Liver (tissue), 9 donors: Measurements from ENCODE around the gene PARD3. TPM values are rescaled to one million over a fixed set of nuclear protein-coding genes. Genes with fewer than 3 reads are reported as not detected.

Experiments used
- DNase-seq: peaks from one replicate; pipeline ENCODE4 v3.0.0-alpha.2; 2017; ENCODE audit warnings: low spot score
- H3K27ac ChIP-seq, 2 donors: one replicate each; pipeline ENCODE4 v1.7.0; 2013; ENCODE audit warnings: inconsistent platforms in 2 of 2, low read length in 2 of 2, control low read depth in 1 of 2, low read depth in 1 of 2, mild to moderate bottlenecking in 1 of 2
- H3K27me3 ChIP-seq, 4 donors: one replicate each; pipeline versions ENCODE4 v1.6.1 to v1.7.0; 2013; ENCODE audit warnings: low read length in 3 of 4, inconsistent platforms in 1 of 4, mild to moderate bottlenecking in 1 of 4, moderate library complexity in 1 of 4; ENCODE audit not compliant: control insufficient read depth in 4 of 4, insufficient read depth in 4 of 4
- H3K36me3 ChIP-seq, 4 donors: one replicate each; pipeline versions ENCODE4 v1.6.1 to v1.7.0; 2013; ENCODE audit warnings: low read length in 3 of 4, mild to moderate bottlenecking in 3 of 4, low read depth in 1 of 4, moderate library complexity in 1 of 4; ENCODE audit not compliant: control insufficient read depth in 4 of 4, insufficient read depth in 3 of 4
- H3K4me1 ChIP-seq, 4 donors: one replicate each; pipeline versions ENCODE4 v1.6.1 to v1.7.0; 2013; ENCODE audit warnings: low read length in 3 of 4, mild to moderate bottlenecking in 3 of 4, moderate library complexity in 1 of 4; ENCODE audit not compliant: control insufficient read depth in 4 of 4, insufficient read depth in 4 of 4
- H3K4me3 ChIP-seq, 3 donors: one replicate each; pipeline versions ENCODE4 v1.6.1 to v1.7.0; 2013; ENCODE audit warnings: low read length in 3 of 3, control low read depth in 1 of 3, low read depth in 1 of 3, mild to moderate bottlenecking in 1 of 3
- H3K9ac ChIP-seq, 2 donors: one replicate each; pipeline ENCODE4 v1.7.0; 2013; ENCODE audit warnings: low read length in 2 of 2, mild to moderate bottlenecking in 2 of 2, moderate library complexity in 2 of 2, control low read depth in 1 of 2, low read depth in 1 of 2
- H3K9me3 ChIP-seq, 4 donors: one replicate each; pipeline versions ENCODE4 v1.6.1 to v1.7.0; 2013; ENCODE audit warnings: low read length in 3 of 4; ENCODE audit not compliant: control insufficient read depth in 4 of 4
- EGR1 ChIP-seq, 2 donors: IDR thresholded peaks; 2 replicates each; pipeline ENCODE4 v1.6.1; 2016 to 2018; ENCODE audit warnings: antibody characterized with exemption in 2 of 2, low read depth in 2 of 2
- JUND ChIP-seq, 2 donors: IDR thresholded peaks; 2 replicates each; pipeline ENCODE4 v1.6.1; 2016; ENCODE audit warnings: antibody characterized with exemption in 2 of 2
- NR2F2 ChIP-seq: IDR thresholded peaks from 2 replicates; pipeline ENCODE4 v1.6.1; 2016; ENCODE audit warnings: antibody characterized with exemption
- RAD21 ChIP-seq, 2 donors: IDR thresholded peaks; 2 replicates each; pipeline ENCODE4 v1.6.1; 2016; ENCODE audit warnings: antibody characterized with exemption in 2 of 2, mild to moderate bottlenecking in 2 of 2
- RXRA ChIP-seq, 2 donors: IDR thresholded peaks; 2 replicates each; pipeline ENCODE4 v1.6.1; 2017 to 2018; ENCODE audit warnings: antibody characterized with exemption in 2 of 2, mild to moderate bottlenecking in 1 of 2
- WGBS: extraction: QIAGEN DNeasy Blood & Tissue Kit; methylation state at CpG from one replicate; pipeline ENCODE4 v1.1.7; 2013; 5-methylcytosine and 5-hydroxymethylcytosine counted together
- polyA plus RNA-seq, 2 donors: library from polyadenylated mRNA; stranded (reverse) in 1 of 2; unstranded in 1 of 2; fragments of 200-250 nt in 1 of 2; fragments of >200 nt in 1 of 2; fragmentation: Nextera tagmentation in 1 of 2; extraction: Ambion mirVana in 1 of 2; gene quantifications; one replicate each; pipeline versions ENCODE4 v1.2.1 to v1.2.3, GENCODE V29; 2013 to 2015
- total RNA-seq, 2 donors: library from RNA; depleted of rRNA; stranded (reverse); fragments of >200 nt; gene quantifications; one replicate each; pipeline ENCODE4 v1.2.3, GENCODE V29; 2014
- TF ChIP-seq, protein P1 (sequence below): IDR thresholded peaks from 2 replicates; pipeline ENCODE4 v1.6.1; 2016; ENCODE audit warnings: antibody characterized with exemption, mild to moderate bottlenecking
- TF ChIP-seq, protein P2 (sequence below): IDR thresholded peaks from 2 replicates; pipeline ENCODE4 v1.6.1; 2016; ENCODE audit warnings: antibody characterized with exemption
- donor health status: healthy.
- donor health status: healthy.
- donor health status: healthy.
- donor health status: healthy.
- donor health status: healthy.

Gene PARD3
- total and polyA plus RNA-seq, 4 donors = 12.3 to 43.8 (median 13.5) TPM

DNA sequence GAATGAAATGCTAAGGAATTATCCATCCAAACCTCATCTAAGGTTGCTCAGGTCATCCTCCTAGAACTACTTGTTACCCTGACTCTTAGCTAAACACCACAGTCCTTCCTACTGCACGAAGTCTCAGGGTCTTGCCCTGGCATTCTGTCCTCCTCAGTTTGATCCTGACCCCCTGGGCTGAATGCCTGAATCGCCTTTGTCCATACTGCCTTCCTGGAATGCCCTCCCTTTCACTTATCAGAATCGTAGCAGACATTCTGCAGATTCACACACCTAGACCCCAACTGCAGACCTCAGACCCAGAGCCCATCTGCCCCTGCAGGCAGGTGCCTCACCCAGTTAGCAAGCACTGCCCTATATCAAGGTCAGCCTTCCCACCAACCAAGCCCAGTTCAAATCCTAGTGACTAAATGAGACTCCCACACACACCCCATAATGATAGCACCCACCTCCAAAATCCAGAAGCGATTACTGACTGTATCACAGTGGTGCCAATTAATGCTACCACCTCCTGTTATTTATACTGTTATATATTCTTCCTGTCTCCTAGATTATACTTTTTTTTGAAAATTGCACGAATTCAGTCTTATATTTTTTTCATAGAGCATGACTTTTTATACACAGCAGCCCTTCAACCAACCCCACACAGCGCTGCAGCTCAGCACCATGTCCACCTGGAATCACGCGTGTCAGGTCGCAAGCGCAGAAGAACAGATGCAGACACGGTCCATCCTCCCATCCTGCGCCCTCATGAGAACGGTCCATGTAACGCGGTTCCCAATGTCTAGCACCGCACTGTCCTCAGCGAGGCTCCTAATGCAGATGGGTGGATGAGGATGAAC lies 3.7 kb downstream of the PARD3 start (continued):
- TF ChIP-seq, protein P1, sequence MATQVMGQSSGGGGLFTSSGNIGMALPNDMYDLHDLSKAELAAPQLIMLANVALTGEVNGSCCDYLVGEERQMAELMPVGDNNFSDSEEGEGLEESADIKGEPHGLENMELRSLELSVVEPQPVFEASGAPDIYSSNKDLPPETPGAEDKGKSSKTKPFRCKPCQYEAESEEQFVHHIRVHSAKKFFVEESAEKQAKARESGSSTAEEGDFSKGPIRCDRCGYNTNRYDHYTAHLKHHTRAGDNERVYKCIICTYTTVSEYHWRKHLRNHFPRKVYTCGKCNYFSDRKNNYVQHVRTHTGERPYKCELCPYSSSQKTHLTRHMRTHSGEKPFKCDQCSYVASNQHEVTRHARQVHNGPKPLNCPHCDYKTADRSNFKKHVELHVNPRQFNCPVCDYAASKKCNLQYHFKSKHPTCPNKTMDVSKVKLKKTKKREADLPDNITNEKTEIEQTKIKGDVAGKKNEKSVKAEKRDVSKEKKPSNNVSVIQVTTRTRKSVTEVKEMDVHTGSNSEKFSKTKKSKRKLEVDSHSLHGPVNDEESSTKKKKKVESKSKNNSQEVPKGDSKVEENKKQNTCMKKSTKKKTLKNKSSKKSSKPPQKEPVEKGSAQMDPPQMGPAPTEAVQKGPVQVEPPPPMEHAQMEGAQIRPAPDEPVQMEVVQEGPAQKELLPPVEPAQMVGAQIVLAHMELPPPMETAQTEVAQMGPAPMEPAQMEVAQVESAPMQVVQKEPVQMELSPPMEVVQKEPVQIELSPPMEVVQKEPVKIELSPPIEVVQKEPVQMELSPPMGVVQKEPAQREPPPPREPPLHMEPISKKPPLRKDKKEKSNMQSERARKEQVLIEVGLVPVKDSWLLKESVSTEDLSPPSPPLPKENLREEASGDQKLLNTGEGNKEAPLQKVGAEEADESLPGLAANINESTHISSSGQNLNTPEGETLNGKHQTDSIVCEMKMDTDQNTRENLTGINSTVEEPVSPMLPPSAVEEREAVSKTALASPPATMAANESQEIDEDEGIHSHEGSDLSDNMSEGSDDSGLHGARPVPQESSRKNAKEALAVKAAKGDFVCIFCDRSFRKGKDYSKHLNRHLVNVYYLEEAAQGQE = no peak

DNA sequence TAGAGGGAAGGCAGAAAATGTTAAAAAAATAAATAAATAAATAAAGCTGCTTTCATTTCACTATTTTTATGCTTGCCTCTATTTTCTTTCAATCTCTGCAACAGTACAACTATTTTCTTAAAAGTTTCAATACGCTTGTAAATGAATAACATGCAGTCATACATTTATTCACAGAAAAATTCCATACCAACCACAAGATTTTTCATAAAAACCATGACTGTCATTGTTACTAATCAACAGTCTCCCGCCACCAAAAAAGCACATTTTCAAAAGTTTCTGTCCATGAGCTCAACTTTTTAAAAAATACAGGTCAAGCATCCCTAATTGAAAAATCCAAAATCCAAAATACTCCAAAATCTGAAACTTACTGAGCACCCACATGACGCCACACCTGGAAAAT lies 5.3 kb downstream of the PARD3 start:
- TF ChIP-seq, protein P2, sequence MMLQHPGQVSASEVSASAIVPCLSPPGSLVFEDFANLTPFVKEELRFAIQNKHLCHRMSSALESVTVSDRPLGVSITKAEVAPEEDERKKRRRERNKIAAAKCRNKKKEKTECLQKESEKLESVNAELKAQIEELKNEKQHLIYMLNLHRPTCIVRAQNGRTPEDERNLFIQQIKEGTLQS = no peak
- TF ChIP-seq JUND (IDR thresholded peaks at IDR 0.05) (no peak), NR2F2 (no peak), RXRA (IDR thresholded peaks at IDR 0.05) (no peak)
- TF ChIP-seq, protein P1 = no peak
- H3K4me1 ChIP-seq = peaks cover 6 to 22% (median 15%) of the 10 kb centered on the region in 4 donors
- no peak overlapping the region for H3K4me3 ChIP-seq
- H3K27me3 ChIP-seq = no peaks in the 10 kb centered on the region
- H3K36me3 ChIP-seq = no peaks in the 10 kb centered on the region
- WGBS = 92% methylated on average over 3 of the region's 3 CpGs
- no peak overlapping the region for H3K9ac ChIP-seq
- no peak for DNase-seq
- no peak overlapping the region for H3K27ac ChIP-seq
- H3K9me3 ChIP-seq = no peaks in the 10 kb centered on the region

DNA sequence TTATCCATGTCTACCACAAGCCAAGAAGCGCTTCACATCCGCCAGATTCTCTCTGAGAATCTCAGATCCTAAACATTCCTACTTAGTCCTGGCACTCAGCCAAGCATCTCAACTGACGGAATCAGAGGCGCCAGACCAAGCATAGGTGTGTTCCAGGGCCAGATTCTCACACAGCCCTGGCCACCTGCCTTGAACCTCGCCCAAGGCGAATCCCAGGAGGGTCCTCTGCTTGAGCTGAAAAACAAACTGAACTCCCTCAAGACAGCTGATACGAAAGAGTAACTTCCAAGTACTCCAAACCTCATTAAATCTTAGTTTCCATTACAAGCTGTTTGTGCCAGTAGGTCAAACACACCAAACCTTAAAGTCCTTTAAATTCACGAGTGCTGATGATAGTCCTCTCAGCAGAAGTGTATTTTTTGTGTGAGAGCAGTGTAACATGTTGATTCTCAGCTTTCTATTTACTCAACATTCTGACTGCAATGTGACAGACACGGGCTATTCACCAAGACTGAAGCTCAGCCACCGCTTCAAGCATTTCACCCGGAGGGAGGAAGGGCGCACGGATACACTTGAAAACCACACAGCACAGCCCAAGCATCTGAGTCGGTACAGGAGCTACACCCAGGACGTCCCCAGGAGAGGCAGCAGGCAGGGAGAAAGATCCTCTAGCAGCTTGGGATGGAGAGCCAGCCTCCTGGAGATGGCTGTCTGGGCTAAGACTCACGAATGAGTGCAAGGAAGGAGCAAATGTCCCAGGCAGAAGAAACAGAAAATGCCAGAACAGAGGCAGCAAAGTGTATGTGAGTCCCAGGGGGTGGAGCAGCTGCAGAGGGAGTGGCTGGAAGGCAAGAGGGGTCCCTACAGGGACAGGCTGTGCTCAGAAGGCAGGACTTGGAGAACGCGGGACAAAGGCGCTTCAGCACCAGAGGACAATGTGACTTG lies 6.0 kb downstream of the PARD3 start:
- Histone ChIP-seq H3K4me3 (no peak overlapping the region), H3K27me3 (no peaks in the 10 kb centered on the region), H3K36me3 (no peaks in the 10 kb centered on the region), H3K4me1 (peaks cover 4 to 22% (median 15%) of the 10 kb centered on the region in 4 donors), H3K9me3 (no peaks in the 10 kb centered on the region), H3K27ac (peak overlapping the region; percentile 1 to 44), H3K9ac (no peak overlapping the region)
- DNase-seq = no peak
- TF ChIP-seq EGR1 (IDR thresholded peaks at IDR 0.05; ENCODE audit: low read depth in 2 of 2) = no peak
- peak in 1 of 2 donors; percentile 3 for TF ChIP-seq RAD21 (IDR thresholded peaks at IDR 0.05)
- WGBS = 50% methylated on average over 19 of the region's 19 CpGs
